SH-SY5Y (cell line): Measurements from ENCODE around the gene DDX42.

Experiments
- GATA2 ChIP-seq: IDR thresholded peaks from 2 replicates; pipeline ENCODE4 v1.6.1; 2011; ENCODE audit warnings: mild to moderate bottlenecking, low read depth, low read length
- GATA3 ChIP-seq: IDR thresholded peaks from 2 replicates; pipeline ENCODE4 v1.6.1; 2011; ENCODE audit warnings: low read depth, mild to moderate bottlenecking, low read length, moderate library complexity

DNA sequence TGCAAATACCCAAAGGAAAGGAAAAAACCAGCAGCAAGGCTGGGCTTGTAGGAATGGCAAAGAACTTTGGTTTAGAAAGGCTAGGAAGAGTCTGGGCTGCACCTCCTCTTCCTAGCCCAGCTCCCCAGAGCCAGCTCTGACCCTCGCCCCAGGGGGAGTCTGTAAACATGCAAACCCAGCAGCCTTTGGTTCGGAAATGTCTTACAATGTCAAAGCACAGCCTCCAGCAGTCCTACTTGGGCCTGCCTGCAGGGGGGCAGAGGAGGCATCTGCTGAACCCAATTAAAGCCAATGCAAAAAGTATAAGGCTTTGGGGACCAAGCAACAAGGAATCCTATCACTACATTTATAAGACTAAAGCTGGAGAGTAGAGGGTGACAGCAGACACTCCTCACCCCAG, 58.5 kb downstream of the DDX42 start:
- TF ChIP-seq GATA2 (no peak), GATA3 (no peak)
